ENCODE data around the gene ADCY5. TPM values are rescaled to one million over a fixed set of nuclear protein-coding genes. Genes with fewer than 3 reads are reported as not detected.

The ADCY5 gene
- total RNA-seq, 1 donor from 2014 or later: 6.8 TPM

DNA sequence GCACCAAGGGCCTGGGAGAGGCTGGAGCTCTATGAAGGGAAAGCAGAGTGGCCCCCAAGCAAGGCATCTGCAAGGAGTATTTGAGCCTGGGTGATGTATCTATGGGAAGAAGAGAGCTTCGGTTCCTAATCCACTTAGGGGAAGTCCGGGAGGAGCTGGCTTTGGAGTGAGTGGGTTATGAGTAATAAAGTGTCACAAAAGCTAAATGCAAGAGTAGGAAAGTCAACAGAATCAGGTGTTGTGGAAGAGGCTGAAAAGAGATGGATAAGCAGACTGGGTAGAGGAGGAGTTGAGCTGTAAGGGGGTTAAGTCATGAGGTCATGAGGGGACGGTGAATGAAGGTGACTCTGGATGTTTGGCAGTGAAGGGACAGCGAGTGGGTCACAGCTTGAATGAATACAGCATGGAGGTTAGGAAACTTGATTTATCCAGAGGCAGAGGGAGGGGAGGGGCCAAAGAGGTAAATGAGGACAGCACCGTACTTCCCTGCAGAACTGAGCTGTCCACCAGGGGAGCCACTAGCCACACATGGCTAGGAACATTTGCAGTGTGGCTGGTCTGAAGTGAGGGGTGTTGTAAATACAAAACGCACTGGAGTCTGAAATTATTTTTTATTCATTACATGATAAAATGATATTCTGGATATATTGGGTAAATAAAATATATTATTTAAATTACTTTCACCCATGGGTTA lies 83.3 kb downstream of the ADCY5 start:
- TF ChIP-seq, protein P1, sequence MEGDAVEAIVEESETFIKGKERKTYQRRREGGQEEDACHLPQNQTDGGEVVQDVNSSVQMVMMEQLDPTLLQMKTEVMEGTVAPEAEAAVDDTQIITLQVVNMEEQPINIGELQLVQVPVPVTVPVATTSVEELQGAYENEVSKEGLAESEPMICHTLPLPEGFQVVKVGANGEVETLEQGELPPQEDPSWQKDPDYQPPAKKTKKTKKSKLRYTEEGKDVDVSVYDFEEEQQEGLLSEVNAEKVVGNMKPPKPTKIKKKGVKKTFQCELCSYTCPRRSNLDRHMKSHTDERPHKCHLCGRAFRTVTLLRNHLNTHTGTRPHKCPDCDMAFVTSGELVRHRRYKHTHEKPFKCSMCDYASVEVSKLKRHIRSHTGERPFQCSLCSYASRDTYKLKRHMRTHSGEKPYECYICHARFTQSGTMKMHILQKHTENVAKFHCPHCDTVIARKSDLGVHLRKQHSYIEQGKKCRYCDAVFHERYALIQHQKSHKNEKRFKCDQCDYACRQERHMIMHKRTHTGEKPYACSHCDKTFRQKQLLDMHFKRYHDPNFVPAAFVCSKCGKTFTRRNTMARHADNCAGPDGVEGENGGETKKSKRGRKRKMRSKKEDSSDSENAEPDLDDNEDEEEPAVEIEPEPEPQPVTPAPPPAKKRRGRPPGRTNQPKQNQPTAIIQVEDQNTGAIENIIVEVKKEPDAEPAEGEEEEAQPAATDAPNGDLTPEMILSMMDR (IDR thresholded peaks at IDR 0.05; ENCODE audit: unreplicated experiment): peak; percentile 14
- Mint-ChIP-seq H3K4me3 (no peak overlapping the region), H3K9me3 (peaks cover 4% of the 10 kb centered on the region), H3K36me3 (no peaks in the 10 kb centered on the region), H3K27me3 (ENCODE audit: low read depth) (peaks cover 41% of the 10 kb centered on the region), H3K27ac (no peak overlapping the region), H3K4me1 (no peaks in the 10 kb centered on the region)
- no peak for DNase-seq (ENCODE audit: low spot score in 2 of 2, unreplicated experiment in 2 of 2)

DNA sequence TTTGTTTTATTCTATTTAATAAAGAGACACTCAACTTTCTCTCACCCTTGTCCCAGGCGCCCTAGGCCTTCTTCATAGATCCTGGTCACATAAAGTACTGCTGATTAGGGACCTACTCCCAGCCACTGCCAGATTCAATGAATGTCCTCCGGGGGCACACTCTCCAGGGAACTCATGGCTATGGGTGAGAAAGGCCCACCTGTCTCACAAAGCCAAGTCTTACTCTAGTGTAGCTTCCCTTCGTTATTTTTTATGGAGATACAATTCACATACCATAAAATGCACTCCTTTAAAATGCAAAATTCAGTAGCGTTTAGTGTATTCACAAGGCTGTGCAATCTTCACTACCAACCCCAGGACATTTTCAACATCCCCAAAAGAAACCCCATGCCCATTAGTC lies 87.8 kb downstream of the ADCY5 start:
- no peaks in the 10 kb centered on the region for H3K36me3 Mint-ChIP-seq
- TF ChIP-seq, protein P1 (IDR thresholded peaks at IDR 0.05; ENCODE audit: unreplicated experiment): no peak
- H3K27ac Mint-ChIP-seq: no peak overlapping the region
- H3K27me3 Mint-ChIP-seq (ENCODE audit: low read depth): peaks cover 64% of the 10 kb centered on the region
- H3K4me1 Mint-ChIP-seq: no peaks in the 10 kb centered on the region
- DNase-seq (ENCODE audit: low spot score in 2 of 2, unreplicated experiment in 2 of 2): no peak
- no peak overlapping the region for H3K4me3 Mint-ChIP-seq
- no peaks in the 10 kb centered on the region for H3K9me3 Mint-ChIP-seq

DNA sequence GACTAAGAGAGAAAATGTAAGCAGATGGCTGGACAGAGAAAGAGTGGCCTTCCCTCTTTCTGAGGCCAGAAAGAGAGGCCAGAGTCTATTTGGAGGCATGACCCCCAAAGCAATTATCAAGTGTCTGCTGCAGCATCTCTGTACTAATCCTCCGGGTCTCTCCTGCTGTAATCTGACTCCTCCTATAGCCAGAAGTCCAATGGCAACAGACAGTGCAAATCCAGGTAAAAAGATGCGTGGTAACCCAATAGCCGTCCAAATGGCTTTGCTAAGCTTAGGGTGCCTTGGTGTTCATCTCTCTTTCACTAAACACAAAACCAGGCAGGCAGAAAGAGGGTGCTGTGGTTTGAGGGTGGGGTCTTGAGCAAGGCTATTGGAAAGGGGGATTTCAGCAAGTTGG lies 91.6 kb downstream of the ADCY5 start:
- no peak for DNase-seq (ENCODE audit: low spot score in 2 of 2, unreplicated experiment in 2 of 2)
- peaks cover 63% of the 10 kb centered on the region for H3K27me3 Mint-ChIP-seq (ENCODE audit: low read depth)
- no peaks in the 10 kb centered on the region for H3K4me1 Mint-ChIP-seq
- H3K27ac Mint-ChIP-seq: no peak overlapping the region
- no peaks in the 10 kb centered on the region for H3K36me3 Mint-ChIP-seq
- peaks cover 8% of the 10 kb centered on the region for H3K9me3 Mint-ChIP-seq
- TF ChIP-seq, protein P1 (IDR thresholded peaks at IDR 0.05; ENCODE audit: unreplicated experiment): no peak
- no peak overlapping the region for H3K4me3 Mint-ChIP-seq

DNA sequence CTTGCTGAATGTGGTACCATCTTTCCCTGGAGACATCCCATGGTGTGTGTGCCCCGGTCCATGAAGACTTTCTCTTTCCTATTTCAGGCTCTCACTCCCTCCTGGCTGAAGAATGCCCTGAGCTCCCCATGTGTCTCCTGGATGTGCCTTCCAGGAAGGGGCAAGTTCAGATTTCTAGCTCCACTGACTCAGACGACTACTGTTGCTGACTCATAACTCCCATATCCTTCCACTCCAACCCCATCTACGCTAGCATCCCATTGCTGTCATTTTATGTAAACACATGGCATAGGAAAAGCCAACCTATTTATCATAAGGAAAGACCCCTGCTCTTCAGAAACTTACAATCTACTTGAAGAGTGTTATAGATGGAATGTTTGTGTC lies 95.0 kb downstream of the ADCY5 start:
- H3K36me3 Mint-ChIP-seq: no peaks in the 10 kb centered on the region
- H3K4me3 Mint-ChIP-seq: no peak overlapping the region
- no peak overlapping the region for H3K27ac Mint-ChIP-seq
- peaks cover 61% of the 10 kb centered on the region for H3K27me3 Mint-ChIP-seq (ENCODE audit: low read depth)
- no peaks in the 10 kb centered on the region for H3K4me1 Mint-ChIP-seq
- DNase-seq (ENCODE audit: low spot score in 2 of 2, unreplicated experiment in 2 of 2): no peak
- H3K9me3 Mint-ChIP-seq: peaks cover 8% of the 10 kb centered on the region
- TF ChIP-seq, protein P1 (IDR thresholded peaks at IDR 0.05; ENCODE audit: unreplicated experiment): no peak

DNA sequence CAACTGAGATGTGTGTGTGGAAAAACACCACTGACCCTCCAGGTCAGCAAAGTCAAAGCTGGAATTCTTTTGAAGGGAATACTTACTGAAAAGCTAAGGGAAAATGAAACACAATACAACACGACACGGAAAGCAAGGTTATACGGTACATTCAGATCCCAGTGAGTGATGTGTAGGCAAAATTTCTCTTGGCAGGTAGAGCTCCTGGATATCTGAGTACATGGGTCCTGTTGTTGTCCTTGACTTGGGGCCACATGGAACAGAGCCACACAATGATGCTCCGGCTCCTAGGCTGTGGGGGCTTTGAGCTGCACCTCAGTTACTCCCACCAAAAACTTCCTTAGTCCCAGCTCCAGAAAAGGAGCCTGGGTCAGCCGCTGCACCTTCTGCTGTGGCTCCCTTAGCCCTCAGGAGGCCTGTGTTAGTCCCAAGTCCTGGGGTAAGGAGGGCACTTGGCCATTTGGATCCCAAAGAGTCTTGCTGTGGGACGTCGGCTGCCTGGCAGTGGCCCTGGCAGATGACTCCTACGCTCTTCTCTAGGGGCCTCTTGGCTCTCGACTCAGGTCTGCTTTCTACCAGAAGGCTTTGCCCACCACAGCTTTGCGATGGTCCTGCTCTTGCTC lies 95.6 kb downstream of the ADCY5 start:
- H3K9me3 Mint-ChIP-seq: peaks cover 8% of the 10 kb centered on the region
- H3K36me3 Mint-ChIP-seq: no peaks in the 10 kb centered on the region
- no peak overlapping the region for H3K27ac Mint-ChIP-seq
- H3K27me3 Mint-ChIP-seq (ENCODE audit: low read depth): peaks cover 62% of the 10 kb centered on the region
- TF ChIP-seq, protein P1 (IDR thresholded peaks at IDR 0.05; ENCODE audit: unreplicated experiment): no peak
- no peaks in the 10 kb centered on the region for H3K4me1 Mint-ChIP-seq
- no peak overlapping the region for H3K4me3 Mint-ChIP-seq
- no peak for DNase-seq (ENCODE audit: low spot score in 2 of 2, unreplicated experiment in 2 of 2)
